Liver (tissue), 9 donors: ENCODE measurements around the gene ZNF491. TPM values are rescaled to one million over a fixed set of nuclear protein-coding genes. Genes with fewer than 3 reads are reported as not detected.

Source experiments
- DNase-seq: peaks from one replicate; pipeline ENCODE4 v3.0.0-alpha.2; 2017; ENCODE audit warnings: low spot score
- H3K27ac ChIP-seq, 2 donors: one replicate each; pipeline ENCODE4 v1.7.0; 2013; ENCODE audit warnings: inconsistent platforms in 2 of 2, low read length in 2 of 2, control low read depth in 1 of 2, low read depth in 1 of 2, mild to moderate bottlenecking in 1 of 2
- H3K27me3 ChIP-seq, 4 donors: one replicate each; pipeline versions ENCODE4 v1.6.1 to v1.7.0; 2013; ENCODE audit warnings: low read length in 3 of 4, inconsistent platforms in 1 of 4, mild to moderate bottlenecking in 1 of 4, moderate library complexity in 1 of 4; ENCODE audit not compliant: control insufficient read depth in 4 of 4, insufficient read depth in 4 of 4
- H3K36me3 ChIP-seq, 4 donors: one replicate each; pipeline versions ENCODE4 v1.6.1 to v1.7.0; 2013; ENCODE audit warnings: low read length in 3 of 4, mild to moderate bottlenecking in 3 of 4, low read depth in 1 of 4, moderate library complexity in 1 of 4; ENCODE audit not compliant: control insufficient read depth in 4 of 4, insufficient read depth in 3 of 4
- H3K4me1 ChIP-seq, 4 donors: one replicate each; pipeline versions ENCODE4 v1.6.1 to v1.7.0; 2013; ENCODE audit warnings: low read length in 3 of 4, mild to moderate bottlenecking in 3 of 4, moderate library complexity in 1 of 4; ENCODE audit not compliant: control insufficient read depth in 4 of 4, insufficient read depth in 4 of 4
- H3K4me3 ChIP-seq, 3 donors: one replicate each; pipeline versions ENCODE4 v1.6.1 to v1.7.0; 2013; ENCODE audit warnings: low read length in 3 of 3, control low read depth in 1 of 3, low read depth in 1 of 3, mild to moderate bottlenecking in 1 of 3
- H3K9ac ChIP-seq, 2 donors: one replicate each; pipeline ENCODE4 v1.7.0; 2013; ENCODE audit warnings: low read length in 2 of 2, mild to moderate bottlenecking in 2 of 2, moderate library complexity in 2 of 2, control low read depth in 1 of 2, low read depth in 1 of 2
- H3K9me3 ChIP-seq, 4 donors: one replicate each; pipeline versions ENCODE4 v1.6.1 to v1.7.0; 2013; ENCODE audit warnings: low read length in 3 of 4; ENCODE audit not compliant: control insufficient read depth in 4 of 4
- FOXA1 ChIP-seq: IDR thresholded peaks from 2 replicates; pipeline ENCODE4 v1.6.1; 2016; ENCODE audit warnings: antibody characterized with exemption
- HNF4A ChIP-seq, 2 donors: conservative IDR thresholded peaks; 2 replicates each; pipeline ENCODE4 v1.6.1; 2016; ENCODE audit warnings: antibody characterized with exemption in 2 of 2, mild to moderate bottlenecking in 2 of 2
- HNF4G ChIP-seq: IDR thresholded peaks from 2 replicates; pipeline ENCODE4 v1.6.1; 2016; ENCODE audit warnings: antibody characterized with exemption
- JUND ChIP-seq, 2 donors: IDR thresholded peaks; 2 replicates each; pipeline ENCODE4 v1.6.1; 2016; ENCODE audit warnings: antibody characterized with exemption in 2 of 2
- NR2F2 ChIP-seq: IDR thresholded peaks from 2 replicates; pipeline ENCODE4 v1.6.1; 2016; ENCODE audit warnings: antibody characterized with exemption
- RXRA ChIP-seq, 2 donors: IDR thresholded peaks; 2 replicates each; pipeline ENCODE4 v1.6.1; 2017 to 2018; ENCODE audit warnings: antibody characterized with exemption in 2 of 2, mild to moderate bottlenecking in 1 of 2
- SP1 ChIP-seq: IDR thresholded peaks from 2 replicates; pipeline ENCODE4 v1.6.1; 2018; ENCODE audit warnings: antibody characterized with exemption, mild to moderate bottlenecking
- TAF1 ChIP-seq: conservative IDR thresholded peaks from 2 replicates; pipeline ENCODE4 v1.6.1; 2016; ENCODE audit warnings: antibody characterized with exemption, mild to moderate bottlenecking
- YY1 ChIP-seq: IDR thresholded peaks from 2 replicates; pipeline ENCODE4 v1.6.1; 2016; ENCODE audit warnings: antibody characterized with exemption, mild to moderate bottlenecking
- WGBS: extraction: QIAGEN DNeasy Blood & Tissue Kit; methylation state at CpG from one replicate; pipeline ENCODE4 v1.1.7; 2013; 5-methylcytosine and 5-hydroxymethylcytosine counted together
- polyA plus RNA-seq, 2 donors: library from polyadenylated mRNA; stranded (reverse) in 1 of 2; unstranded in 1 of 2; fragments of 200-250 nt in 1 of 2; fragments of >200 nt in 1 of 2; fragmentation: Nextera tagmentation in 1 of 2; extraction: Ambion mirVana in 1 of 2; gene quantifications; one replicate each; pipeline versions ENCODE4 v1.2.1 to v1.2.3, GENCODE V29; 2013 to 2015
- total RNA-seq, 2 donors: library from RNA; depleted of rRNA; stranded (reverse); fragments of >200 nt; gene quantifications; one replicate each; pipeline ENCODE4 v1.2.3, GENCODE V29; 2014
- TF ChIP-seq, protein P1 (sequence below): IDR thresholded peaks from 2 replicates; pipeline ENCODE4 v1.6.1; 2016; ENCODE audit warnings: antibody characterized with exemption, mild to moderate bottlenecking
- TF ChIP-seq, protein P2 (sequence below): IDR thresholded peaks from 2 replicates; pipeline ENCODE4 v1.6.1; 2016; ENCODE audit warnings: antibody characterized with exemption
- TF ChIP-seq, protein P3 (sequence below): IDR thresholded peaks from 2 replicates; pipeline ENCODE4 v1.6.1; 2016; ENCODE audit warnings: antibody characterized with exemption
- TF ChIP-seq, protein P4 (sequence below): fragments of 150-350 bp; IDR thresholded peaks from 2 replicates; pipeline ENCODE4 v1.5.1; 2017; ENCODE audit warnings: improper control_type of control experiment, low read depth, low read length; ENCODE audit not compliant: missing input control
- donor health status: healthy.
- donor health status: healthy.
- donor health status: healthy.
- donor health status: healthy.
- donor health status: healthy.

ZNF491 gene
- total and polyA plus RNA-seq, 4 donors = 0.24 to 1.8 (median 0.75) TPM

DNA sequence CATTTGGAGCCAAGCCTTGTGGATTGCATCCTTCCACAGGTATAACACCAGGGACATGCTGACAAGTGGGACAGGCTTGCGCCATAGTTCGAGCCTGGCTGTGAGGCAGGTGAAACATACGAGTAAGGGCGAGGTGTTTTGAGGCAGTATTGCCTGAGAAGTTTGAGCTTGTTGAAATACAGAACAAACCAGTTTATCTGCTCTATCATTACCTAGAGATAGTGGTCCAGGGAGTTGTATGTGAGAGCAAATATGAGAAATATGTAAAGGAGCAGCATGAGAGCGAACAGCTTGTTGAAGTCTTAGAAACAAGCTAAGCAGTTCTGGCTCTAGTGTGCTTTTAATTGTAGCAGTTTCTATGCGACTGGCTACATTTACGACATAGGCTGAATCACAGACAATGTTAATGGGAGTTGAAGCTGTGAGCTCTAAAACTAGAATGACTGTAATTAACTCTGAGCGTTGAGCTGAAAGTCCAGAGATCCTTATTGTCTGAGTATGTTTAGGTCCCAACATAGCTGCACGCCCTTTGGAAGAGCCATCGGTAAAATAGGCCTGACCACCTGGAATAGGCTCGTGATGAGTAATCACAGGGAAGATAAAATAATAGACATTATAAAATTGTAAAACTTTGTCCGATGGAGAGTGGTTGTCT is 58.4 kb downstream of the ZNF491 start:
- TF ChIP-seq, protein P1, sequence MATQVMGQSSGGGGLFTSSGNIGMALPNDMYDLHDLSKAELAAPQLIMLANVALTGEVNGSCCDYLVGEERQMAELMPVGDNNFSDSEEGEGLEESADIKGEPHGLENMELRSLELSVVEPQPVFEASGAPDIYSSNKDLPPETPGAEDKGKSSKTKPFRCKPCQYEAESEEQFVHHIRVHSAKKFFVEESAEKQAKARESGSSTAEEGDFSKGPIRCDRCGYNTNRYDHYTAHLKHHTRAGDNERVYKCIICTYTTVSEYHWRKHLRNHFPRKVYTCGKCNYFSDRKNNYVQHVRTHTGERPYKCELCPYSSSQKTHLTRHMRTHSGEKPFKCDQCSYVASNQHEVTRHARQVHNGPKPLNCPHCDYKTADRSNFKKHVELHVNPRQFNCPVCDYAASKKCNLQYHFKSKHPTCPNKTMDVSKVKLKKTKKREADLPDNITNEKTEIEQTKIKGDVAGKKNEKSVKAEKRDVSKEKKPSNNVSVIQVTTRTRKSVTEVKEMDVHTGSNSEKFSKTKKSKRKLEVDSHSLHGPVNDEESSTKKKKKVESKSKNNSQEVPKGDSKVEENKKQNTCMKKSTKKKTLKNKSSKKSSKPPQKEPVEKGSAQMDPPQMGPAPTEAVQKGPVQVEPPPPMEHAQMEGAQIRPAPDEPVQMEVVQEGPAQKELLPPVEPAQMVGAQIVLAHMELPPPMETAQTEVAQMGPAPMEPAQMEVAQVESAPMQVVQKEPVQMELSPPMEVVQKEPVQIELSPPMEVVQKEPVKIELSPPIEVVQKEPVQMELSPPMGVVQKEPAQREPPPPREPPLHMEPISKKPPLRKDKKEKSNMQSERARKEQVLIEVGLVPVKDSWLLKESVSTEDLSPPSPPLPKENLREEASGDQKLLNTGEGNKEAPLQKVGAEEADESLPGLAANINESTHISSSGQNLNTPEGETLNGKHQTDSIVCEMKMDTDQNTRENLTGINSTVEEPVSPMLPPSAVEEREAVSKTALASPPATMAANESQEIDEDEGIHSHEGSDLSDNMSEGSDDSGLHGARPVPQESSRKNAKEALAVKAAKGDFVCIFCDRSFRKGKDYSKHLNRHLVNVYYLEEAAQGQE = no peak
- TF ChIP-seq, protein P2, sequence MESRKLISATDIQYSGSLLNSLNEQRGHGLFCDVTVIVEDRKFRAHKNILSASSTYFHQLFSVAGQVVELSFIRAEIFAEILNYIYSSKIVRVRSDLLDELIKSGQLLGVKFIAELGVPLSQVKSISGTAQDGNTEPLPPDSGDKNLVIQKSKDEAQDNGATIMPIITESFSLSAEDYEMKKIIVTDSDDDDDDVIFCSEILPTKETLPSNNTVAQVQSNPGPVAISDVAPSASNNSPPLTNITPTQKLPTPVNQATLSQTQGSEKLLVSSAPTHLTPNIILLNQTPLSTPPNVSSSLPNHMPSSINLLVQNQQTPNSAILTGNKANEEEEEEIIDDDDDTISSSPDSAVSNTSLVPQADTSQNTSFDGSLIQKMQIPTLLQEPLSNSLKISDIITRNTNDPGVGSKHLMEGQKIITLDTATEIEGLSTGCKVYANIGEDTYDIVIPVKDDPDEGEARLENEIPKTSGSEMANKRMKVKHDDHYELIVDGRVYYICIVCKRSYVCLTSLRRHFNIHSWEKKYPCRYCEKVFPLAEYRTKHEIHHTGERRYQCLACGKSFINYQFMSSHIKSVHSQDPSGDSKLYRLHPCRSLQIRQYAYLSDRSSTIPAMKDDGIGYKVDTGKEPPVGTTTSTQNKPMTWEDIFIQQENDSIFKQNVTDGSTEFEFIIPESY = no peak
- no peak for TF ChIP-seq YY1
- TF ChIP-seq JUND (IDR thresholded peaks at IDR 0.05) = no peak
- TF ChIP-seq HNF4G = no peak
- no peak for TF ChIP-seq FOXA1
- no peak for TF ChIP-seq SP1
- TF ChIP-seq, protein P3, sequence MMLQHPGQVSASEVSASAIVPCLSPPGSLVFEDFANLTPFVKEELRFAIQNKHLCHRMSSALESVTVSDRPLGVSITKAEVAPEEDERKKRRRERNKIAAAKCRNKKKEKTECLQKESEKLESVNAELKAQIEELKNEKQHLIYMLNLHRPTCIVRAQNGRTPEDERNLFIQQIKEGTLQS = no peak
- TF ChIP-seq, protein P4, sequence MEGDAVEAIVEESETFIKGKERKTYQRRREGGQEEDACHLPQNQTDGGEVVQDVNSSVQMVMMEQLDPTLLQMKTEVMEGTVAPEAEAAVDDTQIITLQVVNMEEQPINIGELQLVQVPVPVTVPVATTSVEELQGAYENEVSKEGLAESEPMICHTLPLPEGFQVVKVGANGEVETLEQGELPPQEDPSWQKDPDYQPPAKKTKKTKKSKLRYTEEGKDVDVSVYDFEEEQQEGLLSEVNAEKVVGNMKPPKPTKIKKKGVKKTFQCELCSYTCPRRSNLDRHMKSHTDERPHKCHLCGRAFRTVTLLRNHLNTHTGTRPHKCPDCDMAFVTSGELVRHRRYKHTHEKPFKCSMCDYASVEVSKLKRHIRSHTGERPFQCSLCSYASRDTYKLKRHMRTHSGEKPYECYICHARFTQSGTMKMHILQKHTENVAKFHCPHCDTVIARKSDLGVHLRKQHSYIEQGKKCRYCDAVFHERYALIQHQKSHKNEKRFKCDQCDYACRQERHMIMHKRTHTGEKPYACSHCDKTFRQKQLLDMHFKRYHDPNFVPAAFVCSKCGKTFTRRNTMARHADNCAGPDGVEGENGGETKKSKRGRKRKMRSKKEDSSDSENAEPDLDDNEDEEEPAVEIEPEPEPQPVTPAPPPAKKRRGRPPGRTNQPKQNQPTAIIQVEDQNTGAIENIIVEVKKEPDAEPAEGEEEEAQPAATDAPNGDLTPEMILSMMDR = no peak
- no peak for TF ChIP-seq TAF1
- TF ChIP-seq HNF4A (conservative IDR thresholded peaks at IDR 0.05) = no peak
- TF ChIP-seq NR2F2 = no peak
- TF ChIP-seq RXRA (IDR thresholded peaks at IDR 0.05) = no peak
- no peak overlapping the region for H3K4me3 ChIP-seq
- peaks cover 0 to 5% (median 3%) of the 10 kb centered on the region in 4 donors for H3K9me3 ChIP-seq
- DNase-seq = no peak
- H3K9ac ChIP-seq = no peak overlapping the region
- H3K36me3 ChIP-seq = peaks cover 0 to 2% (median 0%) of the 10 kb centered on the region in 4 donors
- no peaks in the 10 kb centered on the region for H3K4me1 ChIP-seq
- 90% methylated on average over 12 of the region's 12 CpGs for WGBS
- no peak overlapping the region for H3K27ac ChIP-seq
- H3K27me3 ChIP-seq = no peaks in the 10 kb centered on the region

Other genes starting within 250 kb of the ZNF491 start
- 10 to 100 TPM; 11.1 to 15.5 TPM for gene ELOF1, start 239.3 kb upstream of the ZNF491 start, total RNA-seq
- 10 to 100 TPM; 32.5 to 37.9 TPM for gene ELOF1, start 239.3 kb upstream of the ZNF491 start, polyA plus RNA-seq
- gene ACP5, start 220.9 kb upstream of the ZNF491 start, total RNA-seq = 10 to 100 TPM; 20.7 to 30.5 TPM
- gene ACP5, start 220.9 kb upstream of the ZNF491 start, polyA plus RNA-seq = 10 to 100 TPM; 18.6 to 26.9 TPM
- gene ZNF627, start 201.0 kb upstream of the ZNF491 start, total RNA-seq = 1 to 10 TPM; 7.6 to 9.6 TPM
- 1 to 10 TPM; 3.2 to 3.3 TPM for gene ZNF627, start 201.0 kb upstream of the ZNF491 start, polyA plus RNA-seq
- gene ZNF823, start 59.6 kb upstream of the ZNF491 start, total RNA-seq = 1 to 10 TPM; 3.1 to 6.4 TPM
- 1 to 10 TPM; 2.4 to 3.0 TPM for gene ZNF823, start 59.6 kb upstream of the ZNF491 start, polyA plus RNA-seq
- gene ZNF441, start 31.5 kb upstream of the ZNF491 start, total RNA-seq = 1 to 10 TPM; 7.1 to 7.4 TPM
- 1 to 10 TPM; 1.8 to 4.2 TPM for gene ZNF441, start 31.5 kb upstream of the ZNF491 start, polyA plus RNA-seq
- 1 to 10 TPM; 7.2 to 8.5 TPM for gene ZNF440, start 15.8 kb downstream of the ZNF491 start, total RNA-seq
- gene ZNF440, start 15.8 kb downstream of the ZNF491 start, polyA plus RNA-seq = 1 to 10 TPM; 1.3 to 1.5 TPM
- gene ZNF439, start 50.2 kb downstream of the ZNF491 start, total RNA-seq = 1 to 10 TPM; 2.0 to 2.4 TPM
- under 1 TPM; 0.33 to 0.61 TPM for gene ZNF439, start 50.2 kb downstream of the ZNF491 start, polyA plus RNA-seq
- 10 to 100 TPM; 11.8 to 12.0 TPM for gene ZNF69, start 89.3 kb downstream of the ZNF491 start, total RNA-seq
- gene ZNF69, start 89.3 kb downstream of the ZNF491 start, polyA plus RNA-seq = 1 to 10 TPM; 2.5 to 5.9 TPM
- 10 to 100 TPM in 1 of 2 donors, 1 to 10 TPM in 1; 8.9 to 13.7 TPM for gene ZNF700, start 126.6 kb downstream of the ZNF491 start, total RNA-seq
- gene ZNF700, start 126.6 kb downstream of the ZNF491 start, polyA plus RNA-seq = 1 to 10 TPM; 3.1 to 4.5 TPM
- 1 to 10 TPM; 1.3 TPM for gene ZNF763, start 166.5 kb downstream of the ZNF491 start, total RNA-seq
- under 1 TPM; 0.31 to 0.54 TPM for gene ZNF763, start 166.5 kb downstream of the ZNF491 start, polyA plus RNA-seq
- gene ZNF433, start 237.2 kb downstream of the ZNF491 start, total RNA-seq = 1 to 10 TPM; 1.8 to 4.7 TPM
- gene ZNF433, start 237.2 kb downstream of the ZNF491 start, polyA plus RNA-seq = 1 to 10 TPM; 1.3 to 3.2 TPM